ENCODE data around the gene UBE4B.
"Not testable (repeated sequence)": the region's sequence is repeated elsewhere in the genome, so short reads cannot be mapped to it uniquely, and the experiment has no call there.

Gene UBE4B

GRCh38 chr1:10045480-10046355 lies 13.0 kb downstream of the UBE4B start:
- no peak for DNase-seq

DNA sequence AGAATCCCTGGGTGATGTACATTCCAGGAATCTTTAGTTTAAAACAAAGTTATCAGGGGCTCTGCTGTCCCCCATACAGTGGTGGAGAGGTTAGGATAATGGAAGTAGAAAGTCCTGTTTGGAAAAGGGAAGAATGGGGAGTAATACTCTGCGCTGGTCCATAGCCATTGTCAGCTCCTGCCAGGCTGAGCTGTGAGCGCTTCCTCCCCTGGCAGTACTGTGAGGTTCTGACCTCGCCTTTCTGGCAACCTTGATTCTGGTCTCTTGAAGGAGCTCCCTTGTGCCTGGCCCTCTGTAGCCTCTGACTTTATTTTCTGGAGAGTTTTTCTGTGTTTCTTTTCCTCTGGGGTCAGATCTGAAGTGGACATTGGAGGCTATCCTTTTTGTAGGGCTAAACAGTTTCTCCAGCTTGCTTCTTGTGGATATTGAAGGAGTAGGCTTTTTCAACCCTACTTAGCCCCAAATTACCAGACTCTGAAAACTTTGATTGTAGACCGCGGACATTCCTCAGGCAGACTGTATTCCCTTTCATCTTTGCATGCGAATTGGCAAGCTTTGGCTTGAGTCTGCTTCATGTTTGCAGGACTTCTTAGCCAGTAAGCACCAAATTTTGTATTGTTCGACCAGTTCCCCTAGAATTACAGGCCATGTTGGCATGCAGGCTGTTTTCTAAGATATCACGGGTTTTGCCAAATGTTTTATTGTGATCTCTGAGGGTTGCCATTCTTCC lies 13.8 kb downstream of the UBE4B start:
- no peak for DNase-seq

DNA sequence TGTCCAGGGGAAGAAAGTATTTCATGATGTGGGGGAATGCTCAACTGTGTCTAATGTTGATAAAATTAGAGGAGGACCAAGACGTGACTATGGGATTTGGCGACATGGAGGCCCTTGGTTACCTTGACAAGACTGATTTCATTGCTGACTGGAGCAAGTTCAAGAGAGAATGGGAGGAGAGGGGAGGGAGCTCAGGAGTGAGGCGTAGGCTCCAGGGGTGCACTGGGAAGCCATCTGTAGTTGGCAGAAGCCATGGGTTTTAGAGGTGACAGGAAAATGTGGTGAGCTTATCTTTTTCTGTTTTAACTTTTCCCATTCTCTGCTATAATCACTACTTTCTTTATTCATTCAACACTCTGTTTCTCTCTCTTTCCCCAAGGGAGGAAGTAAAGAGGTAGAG lies 15.8 kb downstream of the UBE4B start:
- DNase-seq: no peak

DNA sequence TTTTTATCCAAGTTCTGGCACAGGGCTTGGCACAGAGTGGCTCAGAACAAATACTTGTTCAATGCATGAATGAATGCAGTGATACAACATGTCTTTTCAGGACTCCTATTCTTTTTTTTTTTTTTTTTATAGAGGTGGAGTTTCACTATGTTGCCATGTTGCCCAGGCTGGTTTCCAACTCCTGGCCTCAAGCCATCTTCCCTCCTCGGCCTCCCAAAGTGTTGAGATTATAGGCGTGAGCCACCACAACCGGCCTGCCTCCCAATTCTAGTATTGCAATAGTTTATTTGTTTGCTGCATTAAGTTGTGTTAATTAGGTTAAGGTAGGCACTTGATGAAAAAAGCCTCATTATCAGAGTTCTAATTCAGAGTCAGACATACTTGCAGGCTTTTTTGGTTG lies 17.9 kb downstream of the UBE4B start:
- DNase-seq: no peak

DNA sequence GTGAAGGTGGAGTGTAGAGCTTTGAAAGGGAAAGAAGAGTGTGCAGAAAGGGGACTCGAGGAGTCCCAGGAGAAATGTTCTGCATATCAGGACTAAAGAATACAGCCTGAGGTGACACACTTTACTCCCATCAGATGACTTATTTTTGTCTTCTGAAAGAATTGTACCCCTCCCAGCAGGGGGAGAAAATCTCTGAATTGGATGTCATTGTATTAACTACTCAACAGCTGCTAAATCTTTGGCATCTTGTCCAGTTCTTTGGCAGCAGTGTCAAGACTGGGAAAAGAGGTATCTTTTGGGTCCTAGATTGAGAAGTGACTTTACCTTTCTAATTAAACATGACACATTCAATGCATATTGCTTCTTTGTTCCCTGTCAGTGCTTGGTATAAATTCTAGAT lies 18.9 kb downstream of the UBE4B start:
- no peak for DNase-seq

DNA sequence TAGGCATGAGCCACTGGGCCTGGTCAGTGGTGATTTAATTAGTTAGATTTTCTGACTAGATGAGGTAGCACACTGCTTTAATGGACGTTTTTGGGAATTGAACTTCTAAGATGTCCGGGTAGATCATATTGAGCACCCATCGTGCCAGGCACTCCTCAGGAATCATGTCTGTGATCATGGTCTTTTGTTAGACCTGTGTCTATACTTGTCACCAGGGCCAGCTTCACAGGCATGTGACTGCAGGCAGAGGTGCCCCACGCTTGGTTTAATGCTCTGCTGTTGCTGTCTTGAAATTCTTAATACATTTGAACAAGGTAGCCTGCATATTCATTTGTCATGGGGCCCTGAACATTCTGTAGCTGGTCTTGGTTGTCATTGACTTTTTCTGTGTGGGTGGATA lies 19.6 kb downstream of the UBE4B start:
- DNase-seq: no peak

DNA sequence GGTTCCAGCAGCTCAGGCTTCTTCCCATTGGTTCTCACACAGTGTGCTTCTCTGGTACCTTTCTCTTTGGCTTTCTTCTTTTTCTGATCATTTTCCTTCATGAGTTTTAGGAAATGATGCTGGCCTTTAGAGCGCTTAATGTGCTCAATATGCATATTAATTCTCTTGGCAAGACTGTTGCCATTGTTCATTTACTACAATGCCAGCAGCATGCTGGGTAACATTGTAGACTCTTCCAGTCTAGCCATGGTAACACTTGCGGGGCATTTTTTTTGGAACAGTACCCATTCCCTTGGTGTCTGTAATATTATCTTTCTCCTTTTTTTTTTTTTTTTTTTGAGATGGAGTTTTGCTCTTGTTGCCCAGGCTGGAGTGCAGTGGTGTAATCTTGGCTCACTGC lies 21.7 kb downstream of the UBE4B start:
- DNase-seq: no peak

DNA sequence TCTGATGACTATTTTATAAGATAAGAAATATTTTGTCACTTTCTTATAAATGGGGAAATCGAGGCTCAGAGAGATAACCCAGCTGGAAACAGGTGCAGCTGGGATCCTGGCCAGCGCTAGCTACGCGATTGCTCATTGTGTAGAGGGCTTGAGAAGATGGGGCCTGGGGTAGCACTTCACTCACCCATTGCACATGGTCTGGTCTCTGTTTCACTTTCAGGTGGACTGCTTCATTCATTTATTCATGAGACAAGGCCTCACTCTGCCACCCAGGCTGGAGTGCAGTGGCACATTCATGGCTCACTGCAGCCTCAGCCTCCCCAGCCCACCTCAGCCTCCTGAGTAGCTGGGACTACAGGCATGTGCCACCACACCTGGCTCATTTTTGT lies 23.8 kb downstream of the UBE4B start:
- DNase-seq: no peak

DNA sequence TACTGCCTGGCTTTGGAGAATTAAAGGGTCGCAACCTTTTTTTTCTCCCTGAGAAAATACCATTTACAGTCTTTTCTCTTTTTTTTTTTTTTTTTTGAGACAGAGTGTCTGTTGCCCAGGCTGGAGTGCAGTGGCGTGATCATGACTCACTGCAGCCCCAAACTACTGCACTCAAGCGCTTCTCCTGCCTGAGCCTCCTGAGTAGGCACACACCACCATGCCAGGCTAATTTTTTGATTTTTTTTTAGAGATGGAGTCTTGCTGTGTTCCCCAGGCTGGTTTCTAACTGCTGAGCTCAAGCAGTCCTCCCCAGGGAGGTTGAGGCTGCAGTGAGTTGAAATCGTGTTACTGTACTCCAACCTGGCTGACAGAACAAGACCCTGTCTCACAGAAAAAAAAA lies 24.6 kb downstream of the UBE4B start:
- DNase-seq: no peak

DNA sequence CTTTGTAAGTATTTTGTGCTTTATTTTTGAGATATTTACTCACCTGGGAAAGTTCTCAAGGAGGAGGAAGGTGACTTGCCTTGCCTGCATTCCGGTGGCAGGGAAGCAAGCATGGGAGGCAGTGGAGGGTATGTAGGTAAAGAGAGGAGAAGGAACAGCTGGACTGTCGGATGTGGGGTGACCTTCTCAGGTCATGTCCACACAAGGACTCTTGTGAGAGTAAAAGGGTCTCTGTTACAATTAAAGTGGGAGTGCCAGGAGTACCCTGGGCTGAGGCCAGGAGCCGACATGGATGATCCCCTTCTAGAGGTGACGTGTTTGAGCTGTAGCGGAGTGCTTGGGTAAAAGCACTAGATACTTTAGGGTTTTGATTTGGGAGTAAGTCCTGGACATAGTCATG lies 25.0 kb downstream of the UBE4B start:
- DNase-seq: no peak

- no peak for DNase-seq
Measured at GRCh38 chr1:10059342-10059718, 26.6 kb downstream of the UBE4B start.

GRCh38 chr1:10060311-10061100 lies 27.7 kb downstream of the UBE4B start:
- no peak for DNase-seq

GRCh38 chr1:10061276-10061675 lies 28.5 kb downstream of the UBE4B start:
- DNase-seq: no peak

DNA sequence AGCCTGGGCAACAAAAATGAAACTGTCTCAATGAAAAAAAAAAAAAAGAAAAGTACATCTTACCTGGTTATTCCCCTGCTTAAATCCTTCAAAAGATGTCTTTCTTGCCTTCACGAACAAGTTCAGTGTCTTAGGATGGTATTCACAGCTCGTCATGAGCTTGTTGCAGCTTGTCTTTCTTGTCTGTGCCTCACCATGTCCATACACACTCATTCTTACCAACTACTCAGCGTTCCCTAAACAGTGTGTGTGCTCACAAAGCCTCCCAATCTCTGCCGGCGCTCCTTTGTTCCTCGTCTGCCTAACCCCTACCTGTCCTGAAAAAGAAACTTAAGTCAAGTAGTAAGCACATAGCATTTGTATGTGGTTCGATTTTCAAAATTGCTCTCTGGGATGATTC lies 31.1 kb downstream of the UBE4B start:
- no peak for DNase-seq

GRCh38 chr1:10064416-10065343 lies 31.9 kb downstream of the UBE4B start:
- DNase-seq: no peak

DNA sequence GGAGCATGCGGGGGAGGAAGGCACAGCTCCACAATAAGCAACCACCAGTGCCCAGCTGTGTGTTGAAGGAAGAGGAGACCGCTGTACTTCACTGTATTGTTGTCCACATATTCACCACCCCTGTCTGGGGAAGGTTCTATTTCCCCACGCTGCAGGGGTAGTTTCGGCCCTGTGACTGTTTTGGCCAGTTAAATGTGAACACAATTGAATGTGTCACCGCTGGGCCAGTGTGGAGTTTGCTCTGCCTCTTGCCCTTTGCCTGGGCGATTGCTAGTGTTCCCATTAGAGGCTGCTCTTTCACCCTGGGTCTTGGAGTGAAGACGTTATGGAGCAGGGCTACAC lies 32.6 kb downstream of the UBE4B start:
- no peak for DNase-seq

- DNase-seq: no peak
Measured at GRCh38 chr1:10065760-10066159, 33.0 kb downstream of the UBE4B start.

GRCh38 chr1:10068605-10069294 lies 36.0 kb downstream of the UBE4B start:
- no peak for DNase-seq

DNA sequence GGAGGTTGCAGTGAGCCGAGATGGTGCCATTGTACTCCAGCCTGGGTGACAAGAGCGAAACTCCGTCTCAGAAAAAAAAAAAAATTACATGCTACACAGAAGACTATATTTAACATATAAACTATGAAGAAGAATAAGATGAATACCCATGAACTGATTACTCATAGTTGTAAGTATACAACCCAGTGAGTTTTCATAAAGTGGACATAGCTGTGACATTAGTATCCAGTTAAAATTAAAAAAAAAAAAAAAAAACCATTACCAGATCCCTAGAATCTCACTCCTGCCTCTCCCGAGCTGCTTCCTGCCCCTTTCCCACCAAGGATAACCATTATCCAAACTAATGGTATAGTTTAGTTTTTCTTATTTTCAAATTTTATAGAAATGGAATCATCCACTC lies 37.4 kb downstream of the UBE4B start:
- DNase-seq: no peak

DNA sequence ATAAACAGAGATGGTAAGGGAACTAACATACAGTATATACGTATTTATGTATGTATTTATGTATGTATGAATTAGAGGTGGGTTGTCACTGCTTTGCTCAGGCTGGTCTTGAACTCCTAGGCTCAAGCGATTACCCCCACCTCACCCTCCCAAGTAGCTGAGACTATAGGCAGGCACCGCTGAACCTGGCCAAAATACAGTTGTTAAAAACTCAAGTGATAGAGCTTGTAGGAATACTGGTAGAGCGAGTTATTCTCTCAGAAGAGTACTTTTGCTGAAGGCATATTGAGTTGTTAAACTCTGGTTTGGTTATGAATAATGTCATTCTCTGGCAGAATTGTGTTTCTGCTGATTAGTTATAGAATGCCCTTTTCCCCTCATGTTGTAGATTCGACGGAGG lies 38.9 kb downstream of the UBE4B start:
- DNase-seq: no peak

GRCh38 chr1:10073371-10073770 lies 40.6 kb downstream of the UBE4B start:
- DNase-seq: not testable (repeated sequence)

All from NCI-H2081 (cell line).